Endothelial cell of umbilical vein (primary cell): ENCODE results near the gene TFF1. TPM values are rescaled to one million over a fixed set of nuclear protein-coding genes. Genes with fewer than 3 reads are reported as not detected.

Experiments
- BruUV-seq: library from RNA; stranded (reverse); fragments of 400-500 nt; replicated peaks from 2 replicates; lab custom pipeline; 2021; lab: Mats Ljungman, UMichigan
- CTCF ChIA-PET: fragments of 300-600, 350-600 bp; sonication (Branson Sonifier 250); formaldehyde crosslinking; loops from one replicate; lab custom pipeline; 2021; ENCODE audit warnings: antibody characterized with exemption, inconsistent platforms; lab: Charles Lee
- POLR2A ChIA-PET: fragments of 300-600, 350-600 bp; sonication (Branson Sonifier 250); formaldehyde crosslinking; loops from one replicate; lab custom pipeline; 2021; ENCODE audit warnings: antibody characterized with exemption, inconsistent platforms; lab: Charles Lee
- DNase-seq: peaks from one replicate; pipeline ENCODE4 v3.0.0-alpha.2; 2011; ENCODE audit warnings: low read depth, low spot score
- FAIRE-seq: peaks from 2 replicates; lab custom pipeline; 2011; peaks lifted over from hg19 to GRCh38; lab: Jason Lieb, UNC
- H2AFZ ChIP-seq: 2 replicates; pipeline ENCODE4 v1.6.0; 2012; ENCODE audit warnings: low read depth, low read length, control low read depth, inconsistent platforms
- H3K27ac ChIP-seq: 2 replicates; pipeline ENCODE4 v1.5.1; 2011; ENCODE audit warnings: low read depth, mild to moderate bottlenecking, control low read depth, low read length, moderate library complexity; ENCODE audit not compliant: insufficient read depth
- H3K27me3 ChIP-seq, 2 experiments: 2 replicates each; pipeline versions ENCODE4 v1.6.0 to v1.6.1; 2011; ENCODE audit warnings: low read length in 2 of 2, mixed read lengths in 1 of 2; ENCODE audit not compliant: control insufficient read depth in 2 of 2, insufficient read depth in 2 of 2
- H3K36me3 ChIP-seq, 2 experiments: 2 replicates in 1 of 2; 3 replicates in 1 of 2; pipeline ENCODE4 v1.5.1; 2011; ENCODE audit warnings: low read length in 2 of 2, mild to moderate bottlenecking in 1 of 2, moderate library complexity in 1 of 2; ENCODE audit not compliant: control insufficient read depth in 2 of 2, insufficient read depth in 2 of 2; ENCODE audit errors: extremely low read depth in 1 of 2
- H3K4me1 ChIP-seq: 3 replicates; pipeline ENCODE4 v1.5.1; 2011; ENCODE audit warnings: mild to moderate bottlenecking, low read length; ENCODE audit not compliant: control insufficient read depth, insufficient read depth; ENCODE audit errors: extremely low read depth
- H3K4me2 ChIP-seq: 2 replicates; pipeline ENCODE4 v1.6.1; 2011; ENCODE audit warnings: low read length, control low read depth, mixed read lengths; ENCODE audit not compliant: insufficient read depth
- H3K4me3 ChIP-seq, 3 experiments: fragments of 200-600 bp in 1 of 3; sonication (generic), shearing (Covaris generic) in 1 of 3; replicated peaks in 1 of 3; 2 replicates each; pipeline ENCODE4 v1.5.1; 2011 to 2016; ENCODE audit warnings: control low read depth in 3 of 3, low read length in 3 of 3, mild to moderate bottlenecking in 2 of 3, inconsistent platforms in 1 of 3, low read depth in 1 of 3, moderate library complexity in 1 of 3; ENCODE audit not compliant: insufficient read depth in 1 of 3
- H3K79me2 ChIP-seq: 2 replicates; pipeline ENCODE4 v1.6.0; 2012; ENCODE audit warnings: low read length, inconsistent platforms; ENCODE audit not compliant: control insufficient read depth, insufficient read depth
- H3K9ac ChIP-seq: replicated peaks from 2 replicates; pipeline ENCODE3; 2011; ENCODE audit warnings: low read length, control low read depth; ENCODE audit not compliant: insufficient read depth; ENCODE audit errors: extremely low read depth
- H3K9me1 ChIP-seq: replicated peaks from 3 replicates; pipeline ENCODE4 v1.6.0; 2011; ENCODE audit warnings: mild to moderate bottlenecking, low read length; ENCODE audit not compliant: control insufficient read depth, insufficient read depth; ENCODE audit errors: extremely low read depth
- H3K9me3 ChIP-seq: replicated peaks from 2 replicates; pipeline ENCODE4 v1.5.1; 2012; ENCODE audit warnings: low read length, inconsistent platforms; ENCODE audit not compliant: control insufficient read depth, insufficient read depth
- H4K20me1 ChIP-seq: replicated peaks from 2 replicates; pipeline ENCODE3; 2011; ENCODE audit warnings: mild to moderate bottlenecking, low read length; ENCODE audit not compliant: control insufficient read depth, insufficient read depth; ENCODE audit errors: extremely low read depth
- EZH2 ChIP-seq: IDR thresholded peaks from 2 replicates; pipeline ENCODE4 v1.6.1; 2012; ENCODE audit warnings: borderline replicate concordance, low read depth, mild to moderate bottlenecking, moderate library complexity, low read length, inconsistent platforms; ENCODE audit not compliant: severe bottlenecking
- FOS ChIP-seq: IDR thresholded peaks from 2 replicates; pipeline ENCODE4 v1.6.1; 2011; ENCODE audit warnings: mild to moderate bottlenecking, low read length, moderate library complexity, borderline replicate concordance; ENCODE audit not compliant: insufficient read depth
- GATA2 ChIP-seq: IDR thresholded peaks from 2 replicates; pipeline ENCODE4 v1.7.0; 2011; ENCODE audit warnings: low read depth, mild to moderate bottlenecking, moderate library complexity, mixed read lengths, low read length; ENCODE audit not compliant: insufficient read length, insufficient read depth
- JUN ChIP-seq: IDR thresholded peaks from 2 replicates; pipeline ENCODE4 v1.6.1; 2011; ENCODE audit warnings: borderline replicate concordance, low read depth; ENCODE audit not compliant: insufficient read length, insufficient read depth
- MYC ChIP-seq: IDR thresholded peaks from one replicate; pipeline ENCODE4 v1.6.1; 2011; ENCODE audit warnings: mild to moderate bottlenecking, low read depth, low read length
- POLR2A ChIP-seq: IDR thresholded peaks from 2 replicates; pipeline ENCODE4 v1.6.1; 2012; ENCODE audit warnings: low read depth, mild to moderate bottlenecking, control low read depth, low read length
- POLR2AphosphoS5 ChIP-seq: IDR thresholded peaks from 2 replicates; pipeline ENCODE4 v1.6.1; 2012; ENCODE audit warnings: low read depth, mild to moderate bottlenecking, control low read depth, low read length, moderate library complexity; ENCODE audit not compliant: insufficient read depth
- dilution Hi-C: fragments of 300-500 bp; cut with MboI; formaldehyde crosslinking; loops from one replicate; pipeline ENCODE4 v1.15.0; 2019; ENCODE audit warnings: low sequenced_read_pairs; ENCODE audit not compliant: extremely low pct_ligation_motif_present
- intact Hi-C: fragments of 100-400 bp; cut with micrococcal nuclease; formaldehyde crosslinking; loops from one replicate; pipeline ENCODE4 v1.10.0; 2022
- polyA plus RNA-seq, 4 experiments: library from polyadenylated mRNA; depleted of rRNA in 3 of 4; stranded (reverse) in 3 of 4; unstranded in 1 of 4; fragments of >200 nt; gene quantifications; 2 replicates each; pipeline versions ENCODE4 v1.2.1 to v1.2.3, GENCODE V29; 2011 to 2012; ENCODE audit warnings: missing spikeins in 1 of 4
- total RNA-seq: library from RNA; stranded (reverse); gene quantifications from 2 replicates; pipeline ENCODE4 v1.2.3, GENCODE V29; 2021
- TF ChIP-seq, protein P1 (sequence below), 2 donors: IDR thresholded peaks; 1 replicate in 1 of 2; 2 replicates in 1 of 2; pipeline ENCODE4 v1.5.1; 2011; ENCODE audit warnings: low read length in 2 of 2, mild to moderate bottlenecking in 2 of 2, moderate library complexity in 2 of 2, control low read depth in 1 of 2, inconsistent platforms in 1 of 2, low read depth in 1 of 2; ENCODE audit not compliant: insufficient read depth in 1 of 2; ENCODE audit errors: extremely low read depth in 1 of 2
- TF ChIP-seq, protein P2 (sequence below): IDR thresholded peaks from 2 replicates; pipeline ENCODE4 v1.6.1; 2011; ENCODE audit not compliant: insufficient read depth, insufficient read length

TFF1 gene
- total and polyA plus RNA-seq, 2 donors (not counting 3 experiments of a cell fraction or from before 2014, with no cell fraction given): not detected

DNA sequence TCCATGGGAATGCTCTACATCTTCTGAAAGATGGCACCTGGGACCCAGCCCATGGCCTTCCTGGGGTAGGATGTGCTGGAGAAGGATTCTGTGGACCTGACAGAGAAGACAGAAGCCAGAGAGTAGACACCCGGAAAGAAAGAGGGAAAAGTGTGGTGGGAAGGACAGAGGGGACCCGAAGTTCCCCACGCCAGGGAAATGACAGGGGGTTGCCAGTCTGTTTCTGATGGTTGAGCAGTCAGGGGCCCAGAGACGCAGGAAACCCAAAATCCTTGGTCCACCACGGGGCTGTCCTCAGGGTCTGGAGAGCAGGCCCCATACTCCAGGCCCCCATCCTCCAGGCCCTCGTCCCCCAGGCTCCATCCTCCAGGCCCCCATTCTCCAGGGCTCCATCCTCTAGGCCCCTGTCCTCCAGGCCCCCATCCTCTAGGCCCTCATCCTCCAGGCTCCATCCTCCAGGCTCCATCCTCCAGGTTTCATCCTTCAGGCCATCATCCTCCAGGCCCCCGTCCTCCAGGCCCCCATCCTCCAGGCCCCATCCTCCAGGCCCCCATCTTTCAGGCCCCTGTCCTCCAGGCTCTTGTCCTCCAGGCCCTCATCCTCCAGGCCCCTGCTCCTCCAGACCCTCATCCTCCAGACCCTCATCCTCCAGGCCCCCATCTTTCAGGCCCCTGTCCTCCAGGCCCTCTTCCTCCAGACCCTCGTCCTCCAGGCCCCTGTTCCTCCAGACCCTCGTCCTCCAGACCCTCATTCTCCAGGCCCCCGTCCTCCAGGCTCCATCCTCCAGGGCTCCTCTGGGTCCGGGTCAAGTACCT lies 14.5 kb downstream of the TFF1 start:
- Histone ChIP-seq H3K9me1 (no peaks in the 10 kb centered on the region), H3K36me3 (no peaks in the 10 kb centered on the region), H4K20me1 (no peaks in the 10 kb centered on the region), H3K9me3 (no peaks in the 10 kb centered on the region), H3K27me3 (no peaks in the 10 kb centered on the region), H2AFZ (no peak overlapping the region), H3K4me2 (no peak overlapping the region), H3K4me3 (no peak overlapping the region), H3K9ac (no peak overlapping the region), H3K27ac (no peak overlapping the region), H3K79me2 (no peaks in the 10 kb centered on the region), H3K4me1 (no peaks in the 10 kb centered on the region)
- DNase-seq: no peak
- POLR2A ChIA-PET: no interaction called here
- dilution Hi-C loops: no loop called here
- no peak for FAIRE-seq
- intact Hi-C loops: no loop called here
- CTCF ChIA-PET: no interaction called here
- no peak for TF ChIP-seq MYC
- no peak for TF ChIP-seq POLR2A
- no peak for TF ChIP-seq FOS
- TF ChIP-seq POLR2AphosphoS5: no peak
- TF ChIP-seq, protein P1, sequence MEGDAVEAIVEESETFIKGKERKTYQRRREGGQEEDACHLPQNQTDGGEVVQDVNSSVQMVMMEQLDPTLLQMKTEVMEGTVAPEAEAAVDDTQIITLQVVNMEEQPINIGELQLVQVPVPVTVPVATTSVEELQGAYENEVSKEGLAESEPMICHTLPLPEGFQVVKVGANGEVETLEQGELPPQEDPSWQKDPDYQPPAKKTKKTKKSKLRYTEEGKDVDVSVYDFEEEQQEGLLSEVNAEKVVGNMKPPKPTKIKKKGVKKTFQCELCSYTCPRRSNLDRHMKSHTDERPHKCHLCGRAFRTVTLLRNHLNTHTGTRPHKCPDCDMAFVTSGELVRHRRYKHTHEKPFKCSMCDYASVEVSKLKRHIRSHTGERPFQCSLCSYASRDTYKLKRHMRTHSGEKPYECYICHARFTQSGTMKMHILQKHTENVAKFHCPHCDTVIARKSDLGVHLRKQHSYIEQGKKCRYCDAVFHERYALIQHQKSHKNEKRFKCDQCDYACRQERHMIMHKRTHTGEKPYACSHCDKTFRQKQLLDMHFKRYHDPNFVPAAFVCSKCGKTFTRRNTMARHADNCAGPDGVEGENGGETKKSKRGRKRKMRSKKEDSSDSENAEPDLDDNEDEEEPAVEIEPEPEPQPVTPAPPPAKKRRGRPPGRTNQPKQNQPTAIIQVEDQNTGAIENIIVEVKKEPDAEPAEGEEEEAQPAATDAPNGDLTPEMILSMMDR (IDR thresholded peaks at IDR 0.05; ENCODE audit: extremely low read depth in 1 of 2, insufficient read depth in 1 of 2, low read depth in 1 of 2, low read length in 2 of 2): no peak
- no peak for TF ChIP-seq JUN
- no peak for TF ChIP-seq EZH2
- no peak for TF ChIP-seq GATA2
- TF ChIP-seq, protein P2, sequence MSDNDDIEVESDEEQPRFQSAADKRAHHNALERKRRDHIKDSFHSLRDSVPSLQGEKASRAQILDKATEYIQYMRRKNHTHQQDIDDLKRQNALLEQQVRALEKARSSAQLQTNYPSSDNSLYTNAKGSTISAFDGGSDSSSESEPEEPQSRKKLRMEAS: no peak
- no TSS peak for BruUV-seq
